Glutamatergic neuron (in vitro differentiated cells): ENCODE measurements around the gene FRMD3. TPM values are rescaled to one million over a fixed set of nuclear protein-coding genes. Genes with fewer than 3 reads are reported as not detected.

Experiments used
- DNase-seq: peaks from one replicate; pipeline ENCODE4 v3.0.0; 2022
- H3K27ac Mint-ChIP-seq: one replicate; pipeline ENCODE4 v1.8.0; 2020; ENCODE audit warnings: mild to moderate bottlenecking, mixed read lengths, inconsistent platforms; ENCODE audit not compliant: unreplicated experiment
- H3K27me3 Mint-ChIP-seq: one replicate; pipeline ENCODE4 v1.8.0; 2020; ENCODE audit warnings: mild to moderate bottlenecking, moderate library complexity, mixed read lengths, inconsistent platforms; ENCODE audit not compliant: unreplicated experiment
- H3K36me3 Mint-ChIP-seq: one replicate; pipeline ENCODE4 v1.8.0; 2020; ENCODE audit warnings: mild to moderate bottlenecking, mixed read lengths, inconsistent platforms; ENCODE audit not compliant: unreplicated experiment
- H3K4me1 Mint-ChIP-seq: one replicate; pipeline ENCODE4 v1.8.0; 2020; ENCODE audit warnings: mild to moderate bottlenecking, low read depth, mixed read lengths, inconsistent platforms; ENCODE audit not compliant: unreplicated experiment
- H3K4me3 Mint-ChIP-seq: one replicate; pipeline ENCODE4 v1.8.0; 2020; ENCODE audit warnings: mild to moderate bottlenecking, mixed read lengths, inconsistent platforms; ENCODE audit not compliant: unreplicated experiment
- H3K9me3 Mint-ChIP-seq: one replicate; pipeline ENCODE4 v1.8.0; 2020; ENCODE audit warnings: mild to moderate bottlenecking, moderate library complexity, mixed read lengths, inconsistent platforms; ENCODE audit not compliant: unreplicated experiment
- CTCF ChIP-seq: fragments of 200-600 bp; sonication (generic); IDR thresholded peaks from one replicate; pipeline ENCODE4 v1.5.0; 2021; ENCODE audit not compliant: partially characterized antibody, unreplicated experiment
- total RNA-seq: library from RNA; stranded (reverse); fragmentation: NEBNext Ultra II Directional; extraction: Animal tissue kit (Norgen Biotek cat#: 25700); gene quantifications from one replicate; pipeline ENCODE4 v1.2.1, GENCODE V29; 2021; ENCODE audit not compliant: unreplicated experiment

FRMD3 gene
- total RNA-seq, 1 donor from 2014 or later: 20.7 TPM

GRCh38 chr9:83469722-83470121 is 68.5 kb downstream of the FRMD3 start:
- peaks cover 3% of the 10 kb centered on the region for H3K9me3 Mint-ChIP-seq
- no peaks in the 10 kb centered on the region for H3K36me3 Mint-ChIP-seq
- no peak overlapping the region for H3K27ac Mint-ChIP-seq
- H3K4me1 Mint-ChIP-seq: peaks cover 23% of the 10 kb centered on the region
- no peaks in the 10 kb centered on the region for H3K27me3 Mint-ChIP-seq
- TF ChIP-seq CTCF: no peak
- no peak overlapping the region for H3K4me3 Mint-ChIP-seq
- DNase-seq: no peak

DNA sequence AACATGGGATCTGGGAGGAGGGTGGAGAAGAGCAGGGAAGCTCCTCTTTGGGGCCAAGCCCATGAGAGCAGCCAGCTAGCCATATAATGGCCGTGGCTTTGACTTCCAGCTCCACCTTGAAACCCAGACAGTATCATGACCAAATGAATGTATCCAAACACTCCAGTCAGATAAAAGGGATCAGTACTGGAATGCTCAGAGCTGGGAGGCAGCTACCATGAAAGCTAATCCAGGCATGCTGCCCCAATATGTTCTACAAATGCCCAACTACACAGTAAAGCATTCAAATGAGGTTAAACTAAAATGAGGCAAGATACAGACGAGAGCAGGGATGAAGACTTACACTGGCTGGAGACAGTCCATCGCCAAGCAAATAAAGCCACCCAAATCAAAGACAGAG is 69.4 kb downstream of the FRMD3 start:
- Mint-ChIP-seq H3K27ac (no peak overlapping the region), H3K4me1 (peaks cover 23% of the 10 kb centered on the region), H3K9me3 (peaks cover 3% of the 10 kb centered on the region), H3K36me3 (no peaks in the 10 kb centered on the region), H3K4me3 (no peak overlapping the region), H3K27me3 (peaks cover 2% of the 10 kb centered on the region)
- DNase-seq: no peak
- TF ChIP-seq CTCF: no peak

GRCh38 chr9:83466877-83467276 is 71.3 kb downstream of the FRMD3 start:
- DNase-seq: no peak
- no peak overlapping the region for H3K27ac Mint-ChIP-seq
- H3K4me3 Mint-ChIP-seq: no peak overlapping the region
- no peaks in the 10 kb centered on the region for H3K9me3 Mint-ChIP-seq
- H3K4me1 Mint-ChIP-seq: peaks cover 23% of the 10 kb centered on the region
- peaks cover 2% of the 10 kb centered on the region for H3K27me3 Mint-ChIP-seq
- H3K36me3 Mint-ChIP-seq: no peaks in the 10 kb centered on the region
- no peak for TF ChIP-seq CTCF

- DNase-seq: no peak
- Mint-ChIP-seq H3K9me3 (peaks cover under 1% of the 10 kb centered on the region), H3K36me3 (peaks cover under 1% of the 10 kb centered on the region), H3K27ac (no peak overlapping the region), H3K4me3 (no peak overlapping the region), H3K27me3 (peaks cover 2% of the 10 kb centered on the region), H3K4me1 (peaks cover 23% of the 10 kb centered on the region)
- no peak for TF ChIP-seq CTCF
These were observed 71.8 kb downstream of the FRMD3 start for GRCh38 chr9:83466351-83466750.

- peaks cover 11% of the 10 kb centered on the region for H3K36me3 Mint-ChIP-seq
- H3K27ac Mint-ChIP-seq: no peak overlapping the region
- TF ChIP-seq CTCF: no peak
- peaks cover 5% of the 10 kb centered on the region for H3K27me3 Mint-ChIP-seq
- DNase-seq: no peak
- H3K4me1 Mint-ChIP-seq: peaks cover 9% of the 10 kb centered on the region
- H3K9me3 Mint-ChIP-seq: peaks cover 15% of the 10 kb centered on the region
- no peak overlapping the region for H3K4me3 Mint-ChIP-seq
These were observed 78.4 kb downstream of the FRMD3 start for GRCh38 chr9:83459830-83460229.
